IPS-20b (cell line): ENCODE results near the gene NT5DC4.

Experiments
- H3K27ac ChIP-seq: one replicate; pipeline ENCODE4 v1.5.1; 2013; ENCODE audit warnings: low read length
- H3K27me3 ChIP-seq: 2 replicates; pipeline ENCODE4 v1.6.1; 2013; ENCODE audit warnings: mild to moderate bottlenecking, low read length, inconsistent platforms; ENCODE audit not compliant: insufficient read depth
- H3K36me3 ChIP-seq: 2 replicates; pipeline ENCODE4 v1.6.1; 2013; ENCODE audit warnings: low read depth, mild to moderate bottlenecking, inconsistent platforms, low read length, moderate library complexity; ENCODE audit not compliant: insufficient read depth
- H3K4me1 ChIP-seq: 2 replicates; pipeline ENCODE4 v1.6.1; 2013; ENCODE audit warnings: mild to moderate bottlenecking, control low read depth, inconsistent platforms, low read length, moderate library complexity; ENCODE audit not compliant: insufficient read depth
- H3K4me3 ChIP-seq: 2 replicates; pipeline ENCODE4 v1.5.1; 2013; ENCODE audit warnings: mild to moderate bottlenecking, low read length, inconsistent platforms
- H3K9ac ChIP-seq: 2 replicates; pipeline ENCODE4 v1.6.1; 2013; ENCODE audit warnings: low read depth, mild to moderate bottlenecking, inconsistent platforms, low read length, moderate library complexity
- H3K9me3 ChIP-seq: 2 replicates; pipeline ENCODE4 v1.6.1; 2013; ENCODE audit warnings: mild to moderate bottlenecking, low read depth, low read length, inconsistent platforms; ENCODE audit not compliant: insufficient read depth

NT5DC4 gene

GRCh38 chr2:112782234-112782799 is 61.5 kb downstream of the NT5DC4 start:
- no peak overlapping the region for H3K4me3 ChIP-seq
- no peaks in the 10 kb centered on the region; the same call in 1 of the 2 replicates for H3K36me3 ChIP-seq
- H3K9me3 ChIP-seq = no peaks in the 10 kb centered on the region
- peaks cover 13% of the 10 kb centered on the region; the same call in 1 of the 2 replicates for H3K4me1 ChIP-seq
- H3K27me3 ChIP-seq = no peaks in the 10 kb centered on the region
- no peak overlapping the region for H3K27ac ChIP-seq
- no peak overlapping the region for H3K9ac ChIP-seq

GRCh38 chr2:112783187-112783714 is 62.4 kb downstream of the NT5DC4 start:
- Histone ChIP-seq H3K4me3 (no peak overlapping the region), H3K4me1 (peaks cover 13% of the 10 kb centered on the region; the same call in 1 of the 2 replicates), H3K36me3 (no peaks in the 10 kb centered on the region; the same call in 1 of the 2 replicates), H3K9me3 (no peaks in the 10 kb centered on the region), H3K9ac (no peak overlapping the region), H3K27ac (no peak overlapping the region), H3K27me3 (no peaks in the 10 kb centered on the region)

GRCh38 chr2:112784199-112785189 is 63.7 kb downstream of the NT5DC4 start, which contains the start of gene IL1A:
TSS of gene IL1A (minus strand) at chr2:112784493. CDS start at chr2:112783770, 723 bp downstream.
- Histone ChIP-seq H3K27ac (no peak within 1 kb of the TSS), H3K9ac (no peak within 1 kb of the TSS), H3K27me3 (no peaks in the 10 kb centered on the region), H3K9me3 (no peaks in the 10 kb centered on the region), H3K36me3 (no peaks in the 10 kb centered on the region; the same call in 1 of the 2 replicates), H3K4me3 (peak within 1 kb of the TSS; percentile 47; the same call in 1 of the 2 replicates), H3K4me1 (peaks cover 13% of the 10 kb centered on the region; the same call in 1 of the 2 replicates)

GRCh38 chr2:112787294-112787693 is 66.5 kb downstream of the NT5DC4 start:
- no peak overlapping the region for H3K27ac ChIP-seq
- H3K27me3 ChIP-seq = no peaks in the 10 kb centered on the region
- H3K4me3 ChIP-seq = no peak overlapping the region
- H3K4me1 ChIP-seq = peaks cover 17% of the 10 kb centered on the region; the same call in 1 of the 2 replicates
- H3K36me3 ChIP-seq = no peaks in the 10 kb centered on the region
- H3K9me3 ChIP-seq = no peaks in the 10 kb centered on the region
- no peak overlapping the region for H3K9ac ChIP-seq

- H3K4me3 ChIP-seq = no peak overlapping the region
- no peaks in the 10 kb centered on the region for H3K9me3 ChIP-seq
- H3K36me3 ChIP-seq = no peaks in the 10 kb centered on the region
- H3K9ac ChIP-seq = no peak overlapping the region
- H3K27ac ChIP-seq = no peak overlapping the region
- peaks cover 17% of the 10 kb centered on the region; the same call in 1 of the 2 replicates for H3K4me1 ChIP-seq
- H3K27me3 ChIP-seq = no peaks in the 10 kb centered on the region
Measured at GRCh38 chr2:112787729-112788393, 67.0 kb downstream of the NT5DC4 start.

GRCh38 chr2:112788653-112789052 is 67.8 kb downstream of the NT5DC4 start:
- Histone ChIP-seq H3K27ac (no peak overlapping the region), H3K27me3 (no peaks in the 10 kb centered on the region), H3K36me3 (no peaks in the 10 kb centered on the region), H3K9ac (no peak overlapping the region), H3K4me3 (no peak overlapping the region), H3K9me3 (no peaks in the 10 kb centered on the region), H3K4me1 (peaks cover 17% of the 10 kb centered on the region; the same call in 1 of the 2 replicates)
